Fibroblast of skin of abdomen (primary cell): ENCODE results near the gene SOX6. TPM values are rescaled to one million over a fixed set of nuclear protein-coding genes. Genes with fewer than 3 reads are reported as not detected.
A peak's percentile ranks its signal among the peaks of the same experiment; 100 is the strongest.
"Not testable (repeated sequence)": the region's sequence is repeated elsewhere in the genome, so short reads cannot be mapped to it uniquely, and the experiment has no call there.

ENCODE experiments used
- DNase-seq: peaks from one replicate; pipeline ENCODE4 v3.0.0-alpha.2; 2013
- polyA plus RNA-seq, 2 experiments: library from polyadenylated mRNA; unstranded; fragments of 120-200 nt; gene quantifications; one replicate each; pipeline ENCODE4 v1.2.1, GENCODE V29; 2013; ENCODE audit not compliant: insufficient read length in 2 of 2

The SOX6 gene
- 3.7 TPM for polyA plus RNA-seq (2013, experiment 1 of 2; ENCODE audit: insufficient read length)
- 3.5 TPM for polyA plus RNA-seq (2013, experiment 2 of 2; ENCODE audit: insufficient read length)

- DNase-seq: peak; percentile 79
Measured at GRCh38 chr11:16356057-16356760, at the start of gene SOX6. Gene SOX6, minus strand, starts transcription at chr11:16356546. Its CDS starts 15,298 bp downstream, at chr11:16341248.

- no peak for DNase-seq
Measured at GRCh38 chr11:16404781-16405285, 48.5 kb upstream of the SOX6 start.

- DNase-seq: no peak
Measured at GRCh38 chr11:16403851-16404250, 47.5 kb upstream of the SOX6 start.

GRCh38 chr11:16403448-16403803 lies 47.1 kb upstream of the SOX6 start:
- no peak for DNase-seq

- DNase-seq: no peak
Measured at GRCh38 chr11:16402654-16403447, 46.5 kb upstream of the SOX6 start.

- no peak for DNase-seq
Measured at GRCh38 chr11:16397390-16397789, 41.0 kb upstream of the SOX6 start.

- no peak for DNase-seq
Measured at GRCh38 chr11:16395601-16396000, 39.3 kb upstream of the SOX6 start.

- no peak for DNase-seq
Measured at GRCh38 chr11:16394947-16395346, 38.6 kb upstream of the SOX6 start.

GRCh38 chr11:16393340-16393739 lies 37.0 kb upstream of the SOX6 start:
- no peak for DNase-seq

- no peak for DNase-seq
Measured at GRCh38 chr11:16392616-16393015, 36.3 kb upstream of the SOX6 start.

GRCh38 chr11:16390826-16391225 lies 34.5 kb upstream of the SOX6 start:
- not testable (repeated sequence) for DNase-seq

GRCh38 chr11:16385099-16385498 lies 28.8 kb upstream of the SOX6 start:
- no peak for DNase-seq

- DNase-seq: peak; percentile 93
Measured at GRCh38 chr11:16382638-16383380, 26.5 kb upstream of the SOX6 start.

- no peak for DNase-seq
Measured at GRCh38 chr11:16382186-16382585, 25.8 kb upstream of the SOX6 start.

GRCh38 chr11:16380941-16381568 lies 24.7 kb upstream of the SOX6 start:
- DNase-seq: peak; percentile 61

- DNase-seq: no peak
Measured at GRCh38 chr11:16378906-16379305, 22.6 kb upstream of the SOX6 start.

GRCh38 chr11:16377746-16378145 lies 21.4 kb upstream of the SOX6 start:
- no peak for DNase-seq

- not testable (repeated sequence) for DNase-seq
Measured at GRCh38 chr11:16375664-16376063, 19.3 kb upstream of the SOX6 start.

GRCh38 chr11:16373768-16374167 lies 17.4 kb upstream of the SOX6 start:
- DNase-seq: no peak

GRCh38 chr11:16372355-16372754 lies 16.0 kb upstream of the SOX6 start:
- no peak for DNase-seq

GRCh38 chr11:16367252-16367651 lies 10.9 kb upstream of the SOX6 start:
- DNase-seq: no peak

- DNase-seq: no peak
Measured at GRCh38 chr11:16365581-16366228, 9.4 kb upstream of the SOX6 start.
